GM18873 (cell line): ENCODE results near the gene PTTG1IP2.
"Not testable (repeated sequence)": the region's sequence is repeated elsewhere in the genome, so short reads cannot be mapped to it uniquely, and the experiment has no call there.

Experiments
- ATAC-seq: cut with Tn5 transposase; IDR thresholded peaks from one replicate; pipeline ENCODE4 v1.9.1; 2021; ENCODE audit warnings: mild to moderate bottlenecking, moderate library complexity, moderate number of reproducible peaks; ENCODE audit not compliant: unreplicated experiment, low FRiP score

The PTTG1IP2 gene

DNA sequence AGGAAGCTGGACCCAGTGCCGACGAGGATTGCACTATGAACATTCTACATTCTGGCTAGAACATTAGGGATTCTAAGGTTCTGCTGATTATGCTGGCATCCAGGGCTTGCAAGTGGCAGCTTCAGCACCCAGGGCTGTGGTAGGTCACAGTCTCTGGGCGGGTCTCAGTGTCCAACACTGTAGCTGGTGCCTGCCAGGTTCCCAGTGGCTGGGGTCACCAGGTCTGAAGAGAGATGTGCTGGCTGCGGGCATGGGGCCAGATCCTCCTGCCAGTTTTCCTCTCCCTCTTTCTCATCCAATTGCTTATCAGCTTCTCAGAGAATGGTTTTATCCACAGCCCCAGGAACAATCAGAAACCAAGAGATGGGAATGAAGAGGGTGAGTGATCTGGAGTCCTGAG, at the start of gene PTTG1IP2:
Gene PTTG1IP2, plus strand, starts transcription at position 86 of the 400 bp plus-strand sequence. Its CDS starts 148 bp downstream, at position 234.
- no peak for ATAC-seq

- no peak for ATAC-seq
Observed at GRCh38 chr7:90421651-90422050, 47.8 kb upstream of the PTTG1IP2 start.

- ATAC-seq, result peak; percentile 98
Observed at GRCh38 chr7:90424720-90425119, 44.7 kb upstream of the PTTG1IP2 start.

DNA sequence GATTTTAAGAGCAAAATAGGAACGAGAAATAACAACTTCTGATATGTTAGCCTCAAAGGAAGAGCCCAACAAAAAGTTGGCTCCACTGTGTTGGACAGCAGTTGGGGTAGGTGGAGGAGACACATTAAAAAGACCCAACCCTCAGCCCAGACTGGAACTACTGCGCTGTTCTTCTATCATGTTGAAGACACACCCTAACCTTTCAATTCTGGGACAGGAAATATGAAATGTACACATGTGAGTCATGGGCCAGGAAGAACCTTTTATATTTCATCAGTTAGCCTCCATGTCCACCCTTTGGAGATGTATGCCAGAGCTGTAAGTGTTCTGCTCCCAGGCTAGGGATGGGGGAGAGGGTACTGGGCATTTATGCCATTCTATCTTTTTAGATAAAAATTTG, 44.1 kb upstream of the PTTG1IP2 start:
- no peak for ATAC-seq

GRCh38 chr7:90430614-90431460, 38.6 kb upstream of the PTTG1IP2 start:
- ATAC-seq, result no peak

- ATAC-seq, result no peak
Observed at GRCh38 chr7:90432752-90433151, 36.7 kb upstream of the PTTG1IP2 start.

DNA sequence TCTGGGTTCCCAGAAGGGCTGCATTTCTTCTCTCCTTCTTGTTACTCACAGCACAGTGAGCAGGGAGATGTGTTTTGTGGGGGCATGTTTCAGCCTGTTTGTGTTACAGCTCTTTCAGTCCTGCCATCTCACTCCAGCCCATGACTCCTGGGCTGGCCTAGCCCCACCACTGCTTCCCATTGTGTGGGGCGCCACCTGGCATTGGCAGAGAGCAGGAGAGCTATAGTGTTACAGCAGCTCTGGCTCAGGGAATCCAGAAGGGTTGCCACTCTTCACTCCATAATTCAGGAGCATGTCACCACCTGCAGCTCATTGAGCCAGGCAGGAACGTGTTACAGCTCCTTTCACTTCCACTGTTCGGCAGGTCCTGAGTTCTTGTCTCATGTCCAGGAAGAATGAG, 36.2 kb upstream of the PTTG1IP2 start:
- no peak for ATAC-seq

DNA sequence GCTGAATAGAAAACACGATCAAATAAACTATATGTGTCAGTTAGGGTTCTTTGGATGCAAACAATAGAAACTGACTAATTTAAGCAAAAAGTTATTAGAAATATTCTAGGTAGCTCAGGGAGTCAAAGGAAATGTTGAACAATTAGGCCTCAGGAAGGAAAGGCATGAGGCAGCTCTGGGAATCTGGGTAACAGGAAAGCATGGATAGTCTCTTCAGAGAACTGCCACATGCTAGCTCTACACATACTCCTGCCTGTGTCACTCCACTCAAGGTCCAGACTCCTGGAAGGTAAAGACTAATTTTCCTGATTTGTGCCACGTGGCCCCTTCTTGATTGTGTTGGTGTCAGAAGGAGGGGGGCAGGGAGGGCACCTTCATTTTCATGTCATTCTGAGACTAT, 23.8 kb upstream of the PTTG1IP2 start:
- ATAC-seq, result no peak

GRCh38 chr7:90446137-90446899, 23.1 kb upstream of the PTTG1IP2 start:
- ATAC-seq, result no peak

DNA sequence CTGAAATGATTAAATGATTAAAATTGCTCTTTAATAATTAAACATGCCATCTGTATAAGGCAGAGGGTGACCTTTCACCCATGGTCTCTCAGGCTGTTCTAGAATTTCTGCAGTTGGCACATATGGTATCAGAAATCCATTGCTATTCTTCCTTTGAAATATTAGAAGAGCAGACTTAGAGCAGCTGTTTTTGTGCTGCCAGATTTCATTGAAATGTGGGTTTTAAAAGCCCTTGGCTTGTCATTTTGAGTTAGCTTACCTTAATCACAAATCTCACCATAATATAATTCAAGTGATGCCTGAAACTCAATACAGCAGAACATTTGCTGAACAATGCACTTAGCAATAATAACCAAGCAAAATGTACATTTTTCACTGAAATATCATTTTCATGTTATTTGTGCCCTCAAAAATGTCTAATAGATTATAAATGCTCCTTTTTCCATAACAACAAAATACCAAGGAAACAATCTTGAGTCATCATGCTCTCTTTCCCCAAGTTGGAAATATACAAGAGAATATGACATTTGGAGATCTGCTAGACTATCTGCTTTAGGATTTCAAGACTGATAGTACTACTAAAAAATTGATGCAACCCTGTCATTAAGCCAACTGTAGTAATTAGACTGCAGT, 16.1 kb upstream of the PTTG1IP2 start:
- no peak for ATAC-seq

GRCh38 chr7:90453931-90454330, 15.5 kb upstream of the PTTG1IP2 start:
- ATAC-seq, result no peak

DNA sequence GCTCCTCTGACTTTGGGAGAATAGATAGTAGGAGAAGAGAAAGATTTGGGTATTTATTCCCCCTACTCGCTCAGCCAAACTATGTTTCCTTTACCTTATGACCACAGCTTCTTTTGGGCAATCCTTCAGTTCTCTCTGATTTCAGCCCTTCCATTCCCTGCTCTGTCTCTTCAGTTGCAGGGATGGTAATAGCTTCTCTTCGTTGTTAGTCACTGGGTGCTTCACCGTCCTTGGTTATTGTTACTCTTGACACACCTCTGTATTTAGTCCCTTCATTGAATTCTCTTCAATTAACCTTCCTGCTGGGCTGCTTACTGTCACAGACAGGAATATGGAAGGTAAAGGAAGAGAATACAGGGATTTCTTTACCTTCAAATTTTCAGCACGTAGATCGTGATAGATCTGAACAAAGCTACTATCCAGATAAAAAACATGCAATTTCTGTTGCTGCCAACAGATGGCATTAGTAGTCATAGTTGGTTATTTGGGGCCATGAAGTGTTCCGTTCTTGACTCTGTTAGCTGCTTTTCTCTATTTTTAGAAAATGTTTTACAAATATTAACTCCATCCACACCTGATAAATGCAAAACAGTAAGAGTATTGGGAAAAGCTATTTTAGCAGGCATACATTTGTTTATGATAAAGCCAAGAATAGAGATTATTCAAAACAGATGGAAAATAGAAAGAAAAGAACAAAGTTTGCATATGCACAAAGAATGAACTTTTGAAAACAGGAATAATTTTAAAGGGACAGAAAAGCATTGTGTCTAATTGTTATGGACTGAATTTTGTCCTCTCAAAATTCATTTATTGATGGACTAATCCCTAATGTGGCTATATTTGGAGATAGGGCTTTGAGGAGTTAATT, 14.0 kb upstream of the PTTG1IP2 start:
- peak; percentile 84 for ATAC-seq

DNA sequence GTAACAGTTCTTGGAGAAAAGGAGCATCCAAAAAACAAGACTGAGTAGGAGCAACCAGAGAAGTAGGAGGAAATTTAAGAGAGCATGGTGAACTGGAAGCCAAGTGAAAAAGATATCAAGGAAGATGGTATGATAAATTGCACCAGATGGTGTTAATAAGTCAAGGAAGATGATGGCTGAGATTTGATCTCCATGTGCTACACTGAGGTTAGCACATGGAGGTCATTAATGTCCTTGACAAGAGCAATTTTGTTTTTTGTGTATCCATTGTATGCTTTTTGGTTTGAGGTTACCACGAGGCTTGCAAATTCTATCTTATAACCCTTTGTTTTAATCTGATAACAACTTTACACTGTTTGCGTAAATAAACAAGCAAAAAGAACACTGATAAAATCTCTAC, 11.3 kb upstream of the PTTG1IP2 start:
- ATAC-seq, result no peak

GRCh38 chr7:90459888-90460287, 9.6 kb upstream of the PTTG1IP2 start:
- no peak for ATAC-seq

DNA sequence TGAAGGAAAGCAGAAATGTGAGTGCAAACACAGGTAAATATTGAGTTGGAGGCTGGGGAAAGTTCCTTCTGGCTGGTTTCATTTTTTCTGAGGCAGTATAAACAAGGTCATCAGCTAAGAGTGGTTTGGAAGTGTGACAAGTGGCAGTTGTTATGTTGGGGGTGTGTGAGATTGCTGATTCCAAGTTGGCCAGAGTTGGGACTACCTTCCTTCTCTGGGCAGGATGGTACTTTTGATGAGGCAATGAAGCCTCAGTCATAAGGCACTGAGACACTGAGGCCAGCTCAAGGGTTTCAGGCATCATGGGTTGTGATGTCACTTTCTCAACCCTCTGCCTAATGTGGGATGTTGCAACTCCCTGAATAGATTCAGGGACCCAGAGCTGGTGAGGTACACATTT, 8.2 kb upstream of the PTTG1IP2 start:
- ATAC-seq, result no peak

- not testable (repeated sequence) for ATAC-seq
Observed at GRCh38 chr7:90463151-90463628, 6.2 kb upstream of the PTTG1IP2 start.

DNA sequence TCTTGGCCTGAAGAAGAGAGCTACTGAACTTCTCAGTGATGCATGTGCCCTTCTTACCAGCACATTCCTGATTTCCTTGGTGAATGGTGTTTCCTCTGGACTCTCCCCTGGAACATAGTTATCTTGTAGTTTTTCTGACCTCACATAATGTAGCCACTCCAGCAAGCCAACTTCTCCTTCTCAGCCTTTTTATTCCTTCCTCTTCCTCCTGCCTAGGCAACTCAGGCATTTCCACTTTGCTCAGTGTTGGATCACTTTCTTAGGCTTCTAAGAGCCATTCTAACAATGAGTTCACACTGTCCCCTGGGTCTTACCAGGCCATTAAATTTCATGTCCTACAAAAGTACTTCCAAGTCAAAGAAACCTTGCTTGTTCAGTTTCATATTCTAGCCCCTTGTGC, 3.6 kb upstream of the PTTG1IP2 start:
- no peak for ATAC-seq

- ATAC-seq, result no peak
Observed at GRCh38 chr7:90472805-90473540, 3.5 kb downstream of the PTTG1IP2 start.

DNA sequence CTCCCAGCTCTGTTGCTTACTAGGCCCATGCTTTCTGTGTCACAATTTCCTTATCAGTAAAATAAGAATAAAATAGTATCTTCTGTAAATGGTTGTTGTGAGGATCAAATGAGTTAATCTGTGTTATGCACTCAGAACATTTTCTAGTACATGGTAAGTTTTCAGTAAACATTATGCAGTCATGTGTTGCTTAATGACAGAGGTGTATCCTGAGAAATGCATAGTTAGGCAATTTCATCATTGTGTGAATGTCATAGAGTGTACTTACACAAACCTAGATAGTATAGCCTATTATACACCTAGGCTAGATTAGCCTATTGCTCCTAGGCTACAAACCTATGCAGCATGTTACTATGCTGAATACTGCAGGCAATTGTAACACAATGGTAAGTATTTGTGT, 4.4 kb downstream of the PTTG1IP2 start:
- no peak for ATAC-seq
